Naive B cell (primary cell): ENCODE measurements around the gene THG1L. TPM values are rescaled to one million over a fixed set of nuclear protein-coding genes. Genes with fewer than 3 reads are reported as not detected.

Experiments
- ATAC-seq, 2 donors: fragments of 150-1000 bp; cut with Tn5 transposase; 2 replicates each; pipeline ENCODE4 v1.10.0; 2021; ENCODE audit warnings: low read depth in 2 of 2, mild to moderate bottlenecking in 2 of 2, moderate library complexity in 2 of 2
- DNase-seq: peaks from one replicate; pipeline ENCODE4 v3.0.0; 2022
- H3K27ac Mint-ChIP-seq, 6 donors: one replicate each; pipeline ENCODE4 v1.8.0; 2020 to 2022; ENCODE audit warnings: mild to moderate bottlenecking in 6 of 6, mixed read lengths in 6 of 6, moderate library complexity in 5 of 6, inconsistent platforms in 2 of 6
- H3K27me3 Mint-ChIP-seq, 3 donors: one replicate each; pipeline ENCODE4 v1.8.0; 2021 to 2022; ENCODE audit warnings: mixed read lengths in 3 of 3, mild to moderate bottlenecking in 1 of 3
- H3K36me3 Mint-ChIP-seq, 2 donors: one replicate each; pipeline ENCODE4 v1.8.0; 2020 to 2022; ENCODE audit warnings: mixed read lengths in 2 of 2, inconsistent platforms in 1 of 2, mild to moderate bottlenecking in 1 of 2
- H3K4me1 Mint-ChIP-seq, 3 donors: one replicate each; pipeline ENCODE4 v1.8.0; 2020 to 2022; ENCODE audit warnings: mixed read lengths in 3 of 3, inconsistent platforms in 1 of 3, mild to moderate bottlenecking in 1 of 3, moderate library complexity in 1 of 3
- H3K4me3 Mint-ChIP-seq, 8 donors: one replicate each; pipeline ENCODE4 v1.8.0; 2020 to 2022; ENCODE audit warnings: mild to moderate bottlenecking in 8 of 8, mixed read lengths in 8 of 8, moderate library complexity in 8 of 8, inconsistent platforms in 2 of 8
- H3K9me3 Mint-ChIP-seq, 7 donors: one replicate each; pipeline ENCODE4 v1.8.0; 2020 to 2022; ENCODE audit warnings: mixed read lengths in 7 of 7, mild to moderate bottlenecking in 5 of 7, inconsistent platforms in 2 of 7, moderate library complexity in 1 of 7
- polyA plus RNA-seq, 6 donors: library from polyadenylated mRNA; unstranded; fragments of 300-500 nt; fragmentation: Illumina TruSeq; gene quantifications; one replicate each; pipeline ENCODE4 v1.2.3, GENCODE V29; 2021; ENCODE audit warnings: low read depth in 6 of 6

THG1L gene
- polyA plus RNA-seq, 6 donors from 2014 or later = 3.8 to 8.4 (median 5.6) TPM

DNA sequence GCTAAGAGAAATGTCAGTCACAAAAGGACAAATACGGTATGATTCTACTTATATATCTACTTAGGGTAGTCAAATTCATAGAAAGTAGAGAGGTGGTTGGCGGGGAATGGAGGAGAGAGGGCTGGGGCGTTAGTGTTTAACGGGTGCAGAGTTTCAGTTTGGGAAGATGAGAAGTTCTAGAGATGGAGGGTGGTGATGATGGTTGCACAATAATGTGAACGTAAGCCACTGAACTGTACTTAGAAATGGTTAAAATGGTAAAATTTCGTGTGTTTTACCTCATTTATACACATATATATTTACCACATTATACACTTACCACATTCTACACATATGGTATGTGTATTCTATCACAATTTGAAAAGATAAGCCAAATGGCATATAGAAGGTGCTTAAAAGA is 48.0 kb downstream of the THG1L start:
- no peak for ATAC-seq
- Mint-ChIP-seq H3K4me3 (no peak overlapping the region), H3K4me1 (peaks cover 0 to 5% (median 0%) of the 10 kb centered on the region in 3 donors), H3K27ac (peak overlapping the region in 1 of 6 donors; percentile 5), H3K9me3 (no peaks in the 10 kb centered on the region), H3K36me3 (no peaks in the 10 kb centered on the region), H3K27me3 (no peaks in the 10 kb centered on the region)
- DNase-seq = no peak

DNA sequence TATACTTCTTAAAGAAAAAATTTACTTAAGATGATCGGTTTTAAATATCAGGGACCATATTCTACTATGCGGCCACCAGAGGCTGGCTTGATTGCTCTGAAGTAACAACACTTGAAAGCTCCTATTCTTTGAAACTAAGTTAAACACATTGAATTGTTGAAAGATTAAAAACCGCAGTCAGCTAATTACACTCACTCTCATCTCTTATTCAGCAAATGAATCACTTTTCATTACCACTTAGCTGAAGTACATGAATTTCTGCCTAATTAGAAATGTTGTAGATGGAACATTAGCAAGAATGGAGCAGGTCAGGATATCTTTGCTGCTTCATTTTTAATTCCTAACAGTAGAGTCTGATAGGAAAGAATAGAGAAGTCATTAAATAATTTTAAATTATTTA is 54.6 kb downstream of the THG1L start:
- Mint-ChIP-seq H3K36me3 (peaks cover 0 to 15% of the 10 kb centered on the region in 2 donors), H3K4me1 (peaks cover 0 to 5% (median 0%) of the 10 kb centered on the region in 3 donors), H3K9me3 (no peaks in the 10 kb centered on the region), H3K27me3 (no peaks in the 10 kb centered on the region), H3K4me3 (no peak overlapping the region), H3K27ac (peak overlapping the region in 2 of 6 donors; percentile 1 to 43)
- ATAC-seq = no peak
- DNase-seq = no peak

Other genes with a start within 250 kb of the THG1L start
- gene ADAM19, start 155.6 kb upstream of the THG1L start, polyA plus RNA-seq = 10 to 100 TPM in 5 of 6 donors, 1 to 10 TPM in 1; 6.3 to 75.5 (median 43.4) TPM
- gene SOX30, start 79.0 kb upstream of the THG1L start, polyA plus RNA-seq = 1 to 10 TPM in 2 of 6 donors, under 1 TPM in 4; 0.42 to 1.1 (median 0.83) TPM
- not detected for gene C5orf52, start 59.9 kb upstream of the THG1L start, polyA plus RNA-seq
- gene LSM11, start 12.3 kb downstream of the THG1L start, polyA plus RNA-seq = under 1 TPM in 5 of 6 donors, not detected in 1; 0.27 to 0.69 (median 0.28) TPM
- gene CLINT1, start 127.7 kb downstream of the THG1L start, polyA plus RNA-seq = 10 to 100 TPM; 54.7 to 93.6 (median 80.4) TPM